NCI-H1092 treated with DMSO at 0.1 percent for 48 hours (cell line): ENCODE measurements around the gene TUB.

Source experiments
- DNase-seq: peaks from one replicate; lab custom pipeline; 2025; lab: John Stamatoyannopoulos, UW

Gene TUB

GRCh38 chr11:8091721-8092120, 10.7 kb downstream of the TUB start:
- no peak for DNase-seq

GRCh38 chr11:8092587-8093424, 11.8 kb downstream of the TUB start:
- DNase-seq, result peak; percentile 25

- DNase-seq, result no peak
These were observed 13.0 kb downstream of the TUB start for GRCh38 chr11:8093931-8094575.

GRCh38 chr11:8094656-8095055, 13.6 kb downstream of the TUB start:
- DNase-seq, result no peak

- no peak for DNase-seq
These were observed 14.4 kb downstream of the TUB start for GRCh38 chr11:8095371-8095770.

GRCh38 chr11:8095806-8096522, 15.0 kb downstream of the TUB start:
- no peak for DNase-seq

- no peak for DNase-seq
These were observed 15.6 kb downstream of the TUB start for GRCh38 chr11:8096575-8096974.

GRCh38 chr11:8097062-8097461, 16.1 kb downstream of the TUB start:
- no peak for DNase-seq

GRCh38 chr11:8097468-8097867, 16.5 kb downstream of the TUB start:
- no peak for DNase-seq

GRCh38 chr11:8097926-8098325, 16.9 kb downstream of the TUB start:
- no peak for DNase-seq

GRCh38 chr11:8098361-8098760, 17.4 kb downstream of the TUB start:
- DNase-seq, result no peak

GRCh38 chr11:8098879-8099278, 17.9 kb downstream of the TUB start:
- no peak for DNase-seq

GRCh38 chr11:8099291-8099899, 18.4 kb downstream of the TUB start:
- DNase-seq, result peak; percentile 35

- no peak for DNase-seq
These were observed 19.1 kb downstream of the TUB start for GRCh38 chr11:8100158-8100557.

GRCh38 chr11:8100605-8101004, 19.6 kb downstream of the TUB start:
- DNase-seq, result no peak

- no peak for DNase-seq
These were observed 20.4 kb downstream of the TUB start for GRCh38 chr11:8101421-8101820.

- no peak for DNase-seq
These were observed 21.4 kb downstream of the TUB start for GRCh38 chr11:8102296-8102915.

GRCh38 chr11:8102965-8103364, 22.0 kb downstream of the TUB start:
- DNase-seq, result no peak

GRCh38 chr11:8103909-8104308, 22.9 kb downstream of the TUB start:
- DNase-seq, result no peak

GRCh38 chr11:8105133-8105532, 24.1 kb downstream of the TUB start:
- DNase-seq, result no peak

- DNase-seq, result no peak
These were observed 24.7 kb downstream of the TUB start for GRCh38 chr11:8105666-8106065.

- no peak for DNase-seq
These were observed 25.7 kb downstream of the TUB start for GRCh38 chr11:8106679-8107078.
